Right lobe of liver (tissue), 4 donors: Measurements from ENCODE around the gene PARD6A.

Experiments
- CTCF ChIP-seq, 4 donors: fragments of 200-600 bp in 3 of 4; fragments of 450-650 bp in 1 of 4; IDR thresholded peaks; one replicate each; pipeline versions ENCODE4 v1.5.1 to v1.8.0; 2016 to 2022; ENCODE audit warnings: antibody characterized with exemption in 4 of 4, mild to moderate bottlenecking in 2 of 4
- POLR2A ChIP-seq: fragments of 450-650 bp; IDR thresholded peaks from one replicate; pipeline ENCODE4 v1.6.1; 2017; ENCODE audit warnings: antibody characterized with exemption, mild to moderate bottlenecking
- donor health status: DM: no; HTN: no; CAD: no.
- donor health status: DM: no; HTN: no; CAD: no.
- donor health status: DM: no; HTN: yes; CAD: no.

DNA sequence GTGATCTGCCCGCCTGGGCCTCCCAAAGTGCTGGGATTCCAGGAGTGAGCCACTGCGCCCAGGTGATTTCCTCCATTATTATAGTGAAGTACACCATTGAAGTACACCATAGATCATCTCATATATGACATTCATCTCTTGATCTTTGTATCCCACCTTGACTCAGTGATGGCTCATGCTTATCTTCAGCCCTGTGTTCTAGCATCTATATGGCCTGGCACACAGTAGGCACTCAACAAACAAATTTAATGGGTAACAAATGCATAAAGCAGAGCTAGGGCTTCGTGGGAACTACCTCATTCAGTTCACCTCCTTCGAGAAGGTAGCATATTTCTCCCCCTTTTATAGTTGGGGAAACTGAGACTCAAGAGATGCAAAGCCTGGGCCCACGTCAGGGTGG is 4.8 kb downstream of the PARD6A start:
- TF ChIP-seq CTCF (IDR thresholded peaks at IDR 0.05) = no peak
- TF ChIP-seq POLR2A = no peak
